Measurements from ENCODE around the gene SCT. TPM values are rescaled to one million over a fixed set of nuclear protein-coding genes. Genes with fewer than 3 reads are reported as not detected.

The SCT gene
- total and polyA plus RNA-seq, 2 donors (not counting 3 experiments of a cell fraction or from before 2014, with no cell fraction given), result not detected

- no peak for TF ChIP-seq FOS (IDR thresholded peaks at IDR 0.05; ENCODE audit: borderline replicate concordance, insufficient read depth, low read length)
- TF ChIP-seq POLR2A (IDR thresholded peaks at IDR 0.05; ENCODE audit: low read depth, low read length), result no peak
- TF ChIP-seq CTCF (IDR thresholded peaks at IDR 0.05; ENCODE audit: extremely low read depth in 1 of 2, insufficient read depth in 1 of 2, low read depth in 1 of 2, low read length in 2 of 2), result no peak
- no peak for TF ChIP-seq MYC (IDR thresholded peaks at IDR 0.05; ENCODE audit: low read depth, low read length)
- no peak for TF ChIP-seq POLR2AphosphoS5 (IDR thresholded peaks at IDR 0.05; ENCODE audit: insufficient read depth, low read depth, low read length)
- TF ChIP-seq EZH2 (IDR thresholded peaks at IDR 0.05; ENCODE audit: borderline replicate concordance, low read depth, low read length, severe bottlenecking), result no peak
- TF ChIP-seq MAX (IDR thresholded peaks at IDR 0.05; ENCODE audit: insufficient read depth, insufficient read length), result no peak
- TF ChIP-seq JUN (IDR thresholded peaks at IDR 0.05; ENCODE audit: borderline replicate concordance, insufficient read depth, insufficient read length, low read depth), result no peak
- no peak for TF ChIP-seq GATA2 (IDR thresholded peaks at IDR 0.05; ENCODE audit: insufficient read depth, insufficient read length, low read depth, low read length)
- no peaks in the 10 kb centered on the region for H3K27me3 ChIP-seq (ENCODE audit: control insufficient read depth in 2 of 2, insufficient read depth in 2 of 2, low read length in 2 of 2)
- FAIRE-seq (no peak), DNase-seq (ENCODE audit: low read depth, low spot score) (no peak)
- ChIA-PET POLR2A (no interaction called here), CTCF (interaction anchor here (0.9 to 1.1 kb wide), 3 partner anchors 20 to 67 kb away, joined by 3 read pairs; no protein-coding TSS in a partner anchor)
- no peak overlapping the region for H3K9ac ChIP-seq (replicated peaks; ENCODE audit: extremely low read depth, insufficient read depth, low read length)
- dilution Hi-C loops (cut with MboI; ENCODE audit: extremely low pct_ligation_motif_present, low sequenced_read_pairs) (no loop called here), intact Hi-C loops (cut with micrococcal nuclease) (no loop called here)
- H2AFZ ChIP-seq (ENCODE audit: low read depth, low read length), result no peak overlapping the region
- no peaks in the 10 kb centered on the region for H3K79me2 ChIP-seq (ENCODE audit: control insufficient read depth, insufficient read depth, low read length)
- BruUV-seq (replicated peaks), result no TSS peak
- no peaks in the 10 kb centered on the region for H3K4me1 ChIP-seq (ENCODE audit: control insufficient read depth, extremely low read depth, insufficient read depth, low read length)
- H3K36me3 ChIP-seq (ENCODE audit: control insufficient read depth in 2 of 2, extremely low read depth in 1 of 2, insufficient read depth in 2 of 2, low read length in 2 of 2), result peaks cover 2 to 32% of the 10 kb centered on the region in 2 experiments
- no peak overlapping the region for H3K27ac ChIP-seq (ENCODE audit: insufficient read depth, low read depth, low read length)
- no peak overlapping the region for H3K4me3 ChIP-seq (replicated peaks in 1 of 3; ENCODE audit: insufficient read depth in 1 of 3, low read depth in 1 of 3, low read length in 3 of 3)
- H4K20me1 ChIP-seq (replicated peaks; ENCODE audit: control insufficient read depth, extremely low read depth, insufficient read depth, low read length), result no peaks in the 10 kb centered on the region
- H3K9me1 ChIP-seq (replicated peaks; ENCODE audit: control insufficient read depth, extremely low read depth, insufficient read depth, low read length), result no peaks in the 10 kb centered on the region
- H3K4me2 ChIP-seq (ENCODE audit: insufficient read depth, low read length), result no peak overlapping the region
- no peaks in the 10 kb centered on the region for H3K9me3 ChIP-seq (replicated peaks; ENCODE audit: control insufficient read depth, insufficient read depth, low read length)
Measured at GRCh38 chr11:660681-661444, 33.9 kb upstream of the SCT start.

Data from endothelial cell of umbilical vein (primary cell).